Ectodermal cell (in vitro differentiated cells): ENCODE measurements around the gene RGS17.

Experiments used
- H3K27ac ChIP-seq: 2 replicates; pipeline ENCODE4 v1.7.0; 2013; ENCODE audit warnings: mild to moderate bottlenecking, low read depth, low read length; ENCODE audit not compliant: insufficient read depth, poor library complexity, severe bottlenecking
- H3K27me3 ChIP-seq: 2 replicates; pipeline ENCODE4 v1.7.0; 2013; ENCODE audit warnings: mild to moderate bottlenecking, low read length; ENCODE audit not compliant: insufficient read depth, control insufficient read depth, poor library complexity, severe bottlenecking
- H3K36me3 ChIP-seq: one replicate; pipeline ENCODE4 v1.7.0; 2013; ENCODE audit warnings: low read length; ENCODE audit not compliant: control insufficient read depth, insufficient read depth
- H3K4me1 ChIP-seq: one replicate; pipeline ENCODE4 v1.7.0; 2013; ENCODE audit warnings: low read length; ENCODE audit not compliant: control insufficient read depth, insufficient read depth
- H3K4me3 ChIP-seq: 2 replicates; pipeline ENCODE4 v1.7.0; 2013; ENCODE audit warnings: low read depth, low read length, control low read depth; ENCODE audit not compliant: insufficient read depth
- H3K9me3 ChIP-seq: 2 replicates; pipeline ENCODE4 v1.7.0; 2013; ENCODE audit warnings: mild to moderate bottlenecking, low read length, moderate library complexity; ENCODE audit not compliant: control insufficient read depth
- WGBS, 2 experiments: methylation state at CpG; one replicate each; pipeline ENCODE4 v1.1.7; 2013; ENCODE audit warnings: missing lambda C conversion rate in 2 of 2; 5-methylcytosine and 5-hydroxymethylcytosine counted together

RGS17 gene

GRCh38 chr6:153104220-153104619 is 26.9 kb downstream of the RGS17 start:
- H3K36me3 ChIP-seq = no peaks in the 10 kb centered on the region
- H3K27ac ChIP-seq = no peak overlapping the region
- H3K27me3 ChIP-seq = no peaks in the 10 kb centered on the region
- H3K4me3 ChIP-seq = no peak overlapping the region
- H3K4me1 ChIP-seq = no peaks in the 10 kb centered on the region
- 91% methylated on average over 4 of the region's 4 CpGs for WGBS, 2 experiments
- no peaks in the 10 kb centered on the region for H3K9me3 ChIP-seq

GRCh38 chr6:153103319-153103655 is 27.8 kb downstream of the RGS17 start:
- 96 to 100% methylated on average over 4 to 6 of the region's 6 CpGs for WGBS, 2 experiments
- Histone ChIP-seq H3K27me3 (no peaks in the 10 kb centered on the region), H3K27ac (no peak overlapping the region)

DNA sequence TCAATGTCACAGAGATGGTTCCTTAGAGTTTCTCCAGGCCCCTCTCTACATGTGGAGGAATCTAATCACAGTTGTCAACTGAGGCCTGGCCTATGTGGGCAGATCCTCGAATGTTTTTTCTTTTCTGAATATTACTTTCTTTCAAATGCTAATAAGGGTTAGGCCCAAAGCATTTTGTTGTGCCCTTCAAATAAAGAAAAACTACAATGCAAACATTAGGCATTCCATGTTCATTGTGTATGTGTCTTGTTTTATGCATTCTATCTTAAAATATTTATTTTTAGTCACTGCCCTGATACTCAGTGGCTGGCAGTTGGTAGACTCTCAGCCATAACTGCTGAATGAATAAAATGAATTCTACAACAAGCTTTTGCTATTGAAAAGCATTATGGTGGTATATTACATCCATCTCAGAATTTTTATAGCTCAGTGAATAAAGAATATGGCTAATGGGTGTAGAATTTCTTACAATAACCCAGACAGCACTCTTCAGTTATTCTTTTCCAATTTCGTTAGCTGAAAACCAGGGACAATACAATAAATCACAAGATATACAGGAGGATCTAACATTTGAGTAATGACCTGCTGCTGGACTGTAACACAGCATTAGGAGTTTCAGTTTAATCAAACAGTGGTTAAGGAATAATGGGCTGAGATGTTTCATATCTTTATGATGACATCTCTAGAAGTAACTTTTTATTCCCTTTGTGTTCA is 28.3 kb downstream of the RGS17 start:
- WGBS, 2 experiments = 82 to 100% methylated on average over 1 to 2 of the region's 2 CpGs
- Histone ChIP-seq H3K9me3 (no peaks in the 10 kb centered on the region), H3K4me1 (no peaks in the 10 kb centered on the region), H3K36me3 (no peaks in the 10 kb centered on the region), H3K27me3 (no peaks in the 10 kb centered on the region), H3K4me3 (no peak overlapping the region), H3K27ac (no peak overlapping the region)

More at GRCh38 chr6:153103319-153103655, 27.8 kb downstream of the RGS17 start:
- Histone ChIP-seq H3K4me3 (no peak overlapping the region), H3K4me1 (no peaks in the 10 kb centered on the region), H3K9me3 (no peaks in the 10 kb centered on the region), H3K36me3 (no peaks in the 10 kb centered on the region)

DNA sequence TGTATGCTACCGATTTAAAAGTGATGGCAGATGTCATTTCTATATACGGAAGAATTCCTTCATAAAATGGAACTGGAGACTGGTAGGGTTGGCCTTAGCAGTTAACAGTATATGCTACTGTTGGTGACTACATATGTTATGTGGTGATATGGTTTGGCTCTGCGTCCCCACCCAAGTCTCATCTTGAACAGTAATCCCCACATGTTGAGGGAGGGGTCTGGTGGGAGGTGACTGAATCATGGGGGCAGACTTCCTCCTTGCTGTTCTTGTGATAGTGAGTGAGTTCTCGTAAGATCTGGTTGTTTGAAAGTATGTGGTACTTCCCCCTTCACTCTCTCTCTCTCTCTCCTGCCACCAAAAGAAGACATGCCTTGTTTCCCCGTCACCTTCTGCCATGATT is 29.6 kb downstream of the RGS17 start:
- Histone ChIP-seq H3K9me3 (no peaks in the 10 kb centered on the region), H3K27me3 (no peaks in the 10 kb centered on the region), H3K27ac (no peak overlapping the region), H3K4me3 (no peak overlapping the region), H3K4me1 (no peaks in the 10 kb centered on the region), H3K36me3 (no peaks in the 10 kb centered on the region)
- 96% methylated on average over 4 of the region's 5 CpGs for WGBS, 2 experiments

GRCh38 chr6:153099636-153100035 is 31.4 kb downstream of the RGS17 start:
- Histone ChIP-seq H3K4me1 (no peaks in the 10 kb centered on the region), H3K27ac (no peak overlapping the region), H3K27me3 (no peaks in the 10 kb centered on the region), H3K4me3 (no peak overlapping the region), H3K36me3 (no peaks in the 10 kb centered on the region), H3K9me3 (no peaks in the 10 kb centered on the region)
- 90 to 92% methylated on average over 2 to 3 of the region's 3 CpGs for WGBS, 2 experiments

- H3K36me3 ChIP-seq = no peaks in the 10 kb centered on the region
- H3K4me3 ChIP-seq = no peak overlapping the region
- WGBS, 2 experiments = 82 to 100% methylated on average over 1 of the region's 1 CpG
- no peaks in the 10 kb centered on the region for H3K4me1 ChIP-seq
- no peaks in the 10 kb centered on the region for H3K9me3 ChIP-seq
- no peaks in the 10 kb centered on the region for H3K27me3 ChIP-seq
- no peak overlapping the region for H3K27ac ChIP-seq
Observed at GRCh38 chr6:153096792-153097191, 34.3 kb downstream of the RGS17 start.

- Histone ChIP-seq H3K9me3 (no peaks in the 10 kb centered on the region), H3K36me3 (no peaks in the 10 kb centered on the region), H3K27ac (no peak overlapping the region), H3K27me3 (no peaks in the 10 kb centered on the region), H3K4me3 (no peak overlapping the region), H3K4me1 (no peaks in the 10 kb centered on the region)
- WGBS, 2 experiments = 86 to 91% methylated on average over 3 to 4 of the region's 4 CpGs
Observed at GRCh38 chr6:153096031-153096430, 35.1 kb downstream of the RGS17 start.

DNA sequence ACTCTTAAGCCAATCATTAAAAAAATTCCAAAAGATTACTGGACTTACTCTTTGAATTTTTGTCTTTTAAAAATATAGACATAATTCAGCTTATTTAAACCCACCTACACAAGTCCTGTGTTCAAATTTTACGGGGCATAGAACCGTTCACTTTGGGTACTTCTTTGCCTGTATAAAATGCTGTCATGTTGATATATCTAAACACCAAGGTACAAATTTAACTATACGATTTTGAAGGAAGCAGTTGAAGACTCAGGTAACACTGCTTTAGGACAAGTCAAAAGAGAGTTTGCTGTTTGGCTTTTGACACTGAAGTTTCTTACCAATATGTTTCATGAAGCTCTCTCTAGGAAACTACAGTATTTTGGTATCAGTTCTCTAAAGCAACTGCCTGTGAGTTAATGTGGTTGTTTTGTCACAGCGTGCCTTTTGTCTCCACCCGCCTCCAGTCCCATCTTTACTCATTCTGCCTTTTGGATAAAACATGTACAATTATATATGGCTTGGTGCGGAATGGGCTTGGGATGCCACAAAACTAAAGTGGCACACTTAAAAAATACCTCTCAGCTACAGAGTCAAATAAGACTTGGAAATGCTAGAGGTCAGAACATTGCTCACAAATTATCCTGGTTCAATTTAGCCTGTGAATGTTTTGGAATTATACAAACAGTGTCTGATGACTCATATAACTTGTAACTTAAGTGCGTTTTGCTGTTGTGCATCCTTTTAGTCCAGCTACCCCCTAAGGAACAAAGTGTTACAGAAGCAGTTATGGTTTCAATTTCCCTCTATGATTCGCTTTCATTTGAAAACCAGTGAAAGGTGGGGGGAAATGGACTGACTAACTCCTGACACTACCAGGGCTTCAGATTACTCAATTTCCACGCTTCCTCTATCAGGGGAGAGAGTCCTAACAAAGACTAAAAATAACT is 38.7 kb downstream of the RGS17 start:
- H3K4me1 ChIP-seq = no peaks in the 10 kb centered on the region
- H3K36me3 ChIP-seq = no peaks in the 10 kb centered on the region
- no peak overlapping the region for H3K27ac ChIP-seq
- H3K27me3 ChIP-seq = no peaks in the 10 kb centered on the region
- H3K9me3 ChIP-seq = no peaks in the 10 kb centered on the region
- 94 to 96% methylated on average over 6 to 8 of the region's 9 CpGs for WGBS, 2 experiments
- no peak overlapping the region for H3K4me3 ChIP-seq

GRCh38 chr6:153090241-153090930 is 40.7 kb downstream of the RGS17 start:
- Histone ChIP-seq H3K27me3 (no peaks in the 10 kb centered on the region), H3K9me3 (no peaks in the 10 kb centered on the region), H3K27ac (no peak overlapping the region), H3K4me3 (no peak overlapping the region), H3K4me1 (no peaks in the 10 kb centered on the region), H3K36me3 (no peaks in the 10 kb centered on the region)
- WGBS, 2 experiments = 88 to 92% methylated on average over 8 of the region's 8 CpGs

- Histone ChIP-seq H3K27me3 (no peaks in the 10 kb centered on the region), H3K36me3 (no peaks in the 10 kb centered on the region), H3K4me1 (no peaks in the 10 kb centered on the region), H3K9me3 (no peaks in the 10 kb centered on the region), H3K4me3 (no peak overlapping the region), H3K27ac (no peak overlapping the region)
- 82 to 97% methylated on average over 2 to 3 of the region's 3 CpGs for WGBS, 2 experiments
Observed at GRCh38 chr6:153088796-153089195, 42.3 kb downstream of the RGS17 start.
